Fibroblast of mammary gland (primary cell): Measurements from ENCODE around the gene ASTN2.
A peak's percentile ranks its signal among the peaks of the same experiment; 100 is the strongest.

Experiments used
- DNase-seq: peaks from one replicate; pipeline ENCODE4 v3.0.0-alpha.2; 2010; ENCODE audit warnings: low read depth
- H3K4me3 ChIP-seq: 2 replicates; pipeline ENCODE4 v1.5.1; 2011; ENCODE audit warnings: low read depth, mild to moderate bottlenecking, low read length, moderate library complexity; ENCODE audit not compliant: control insufficient read depth
- CTCF ChIP-seq: conservative IDR thresholded peaks from 2 replicates; pipeline ENCODE4 v1.5.1; 2011; ENCODE audit warnings: low read depth, low read length, inconsistent platforms; ENCODE audit not compliant: control insufficient read depth, insufficient read depth

The ASTN2 gene

GRCh38 chr9:116380496-116380995 is 1034.3 kb downstream of the ASTN2 start:
- H3K4me3 ChIP-seq: no peak overlapping the region
- DNase-seq: peak; percentile 35
- TF ChIP-seq CTCF: no peak

- no peak overlapping the region for H3K4me3 ChIP-seq
- no peak for DNase-seq
- no peak for TF ChIP-seq CTCF
These were observed 1035.0 kb downstream of the ASTN2 start for GRCh38 chr9:116379821-116380220.

GRCh38 chr9:116378873-116379272 is 1036.0 kb downstream of the ASTN2 start:
- no peak for DNase-seq
- TF ChIP-seq CTCF: no peak
- no peak overlapping the region for H3K4me3 ChIP-seq

GRCh38 chr9:116377179-116377798 is 1037.6 kb downstream of the ASTN2 start:
- DNase-seq: peak; percentile 88
- no peak for TF ChIP-seq CTCF
- no peak overlapping the region for H3K4me3 ChIP-seq
